Effector memory CD8-positive, alpha-beta T cell (primary cell): ENCODE data around the gene RBM25.
A peak's percentile ranks its signal among the peaks of the same experiment; 100 is the strongest.
"Not testable (repeated sequence)": the region's sequence is repeated elsewhere in the genome, so short reads cannot be mapped to it uniquely, and the experiment has no call there.

ENCODE experiments used
- ATAC-seq: fragments of 150-1000 bp; cut with Tn5 transposase; replicated peaks from 2 replicates; pipeline ENCODE4 v1.10.0; 2021; ENCODE audit warnings: mild to moderate bottlenecking, moderate library complexity
- DNase-seq, 3 experiments: peaks; one replicate each; pipeline ENCODE4 v3.0.0; 2021
- H3K27ac Mint-ChIP-seq, 2 donors: one replicate each; pipeline ENCODE4 v1.8.0; 2022; ENCODE audit warnings: mild to moderate bottlenecking in 2 of 2, mixed read lengths in 2 of 2, moderate library complexity in 2 of 2
- H3K27me3 Mint-ChIP-seq, 2 donors: one replicate each; pipeline ENCODE4 v1.8.0; 2022; ENCODE audit warnings: mixed read lengths in 2 of 2
- H3K36me3 Mint-ChIP-seq: one replicate; pipeline ENCODE4 v1.8.0; 2022; ENCODE audit warnings: mild to moderate bottlenecking, moderate library complexity, mixed read lengths; ENCODE audit not compliant: insufficient read depth
- H3K4me1 Mint-ChIP-seq, 2 donors: one replicate each; pipeline ENCODE4 v1.8.0; 2022; ENCODE audit warnings: low read depth in 2 of 2, mixed read lengths in 2 of 2
- H3K4me3 Mint-ChIP-seq, 2 donors: one replicate each; pipeline ENCODE4 v1.8.0; 2022; ENCODE audit warnings: mild to moderate bottlenecking in 2 of 2, mixed read lengths in 2 of 2, moderate library complexity in 2 of 2
- H3K9me3 Mint-ChIP-seq, 2 donors: one replicate each; pipeline ENCODE4 v1.8.0; 2022; ENCODE audit warnings: mixed read lengths in 2 of 2
- total RNA-seq, 9 experiments: gene quantifications; one replicate each; lab custom pipeline; 2026; lab: John Stamatoyannopoulos, UW

The RBM25 gene
- total RNA-seq, result 208 to 434 (median 265) reads per million in 9 experiments

DNA sequence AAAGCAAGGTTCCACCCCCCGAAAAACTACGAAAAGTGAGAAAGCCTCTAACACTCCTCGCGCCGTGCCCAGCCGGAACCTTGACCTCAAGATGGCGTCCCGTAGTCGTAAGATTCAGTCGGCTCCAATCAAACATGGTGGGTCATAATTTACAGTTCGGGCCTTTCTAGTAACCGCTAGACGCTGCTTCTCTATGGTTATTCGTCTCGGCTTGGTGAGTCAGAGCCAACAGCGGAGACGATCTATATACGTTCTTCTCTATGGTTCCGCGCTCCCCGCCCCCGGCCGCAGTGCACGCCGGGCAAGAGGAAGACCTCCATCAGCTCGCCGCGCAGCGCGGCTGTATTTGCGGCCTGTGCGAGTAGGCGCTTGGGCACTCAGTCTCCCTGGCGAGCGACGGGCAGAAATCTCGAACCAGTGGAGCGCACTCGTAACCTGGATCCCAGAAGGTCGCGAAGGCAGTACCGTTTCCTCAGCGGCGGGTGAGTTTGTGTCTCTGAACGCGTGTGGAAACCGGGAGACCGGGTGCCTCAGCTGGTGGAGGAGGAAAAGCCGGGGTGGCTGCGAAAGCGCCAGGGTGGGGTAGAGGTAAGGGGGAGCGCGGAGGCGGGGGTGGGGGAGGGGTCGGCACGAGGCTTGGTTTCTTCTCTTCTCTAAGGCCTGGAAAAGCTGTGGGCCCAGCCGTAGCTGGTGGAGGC, at the start of gene RBM25:
Gene RBM25, plus strand, starts transcription at position 311 of the 698 bp plus-strand sequence. CDS start 13,108 bp downstream, outside the sequence.
- peaks cover 20 to 30% of the 10 kb centered on the region in 2 donors for H3K4me1 Mint-ChIP-seq
- peak; percentile 93 for ATAC-seq

DNA sequence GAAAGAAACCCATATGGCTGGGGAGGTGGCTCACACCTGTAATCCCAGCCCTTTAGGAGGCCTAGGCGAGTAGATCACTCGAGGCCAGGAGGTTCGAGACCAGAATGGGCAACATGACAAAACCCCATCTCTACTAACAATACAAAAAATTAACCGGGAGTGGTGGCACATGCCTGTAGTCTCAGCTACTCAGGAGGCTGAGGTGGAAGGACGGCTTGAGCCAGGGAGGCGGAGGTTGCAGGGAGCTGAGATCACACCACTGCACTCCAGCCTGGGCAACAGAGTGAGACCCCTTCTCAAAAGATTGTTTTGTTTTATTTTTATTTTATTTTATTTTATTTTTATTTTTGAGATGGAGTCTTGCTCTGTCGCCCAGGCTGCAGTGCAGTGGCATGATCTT, 47.1 kb upstream of the RBM25 start:
- H3K4me1 Mint-ChIP-seq, result peaks cover 8 to 32% of the 10 kb centered on the region in 2 donors
- not testable (repeated sequence) for ATAC-seq, H3K27ac Mint-ChIP-seq, H3K9me3 Mint-ChIP-seq, H3K27me3 Mint-ChIP-seq, DNase-seq, H3K4me3 Mint-ChIP-seq
- H3K36me3 Mint-ChIP-seq, result peaks cover 34% of the 10 kb centered on the region

More for the DNA sequence above, at the start of gene RBM25:
- no peaks in the 10 kb centered on the region for H3K27me3 Mint-ChIP-seq
- peaks cover 21% of the 10 kb centered on the region for H3K36me3 Mint-ChIP-seq
- H3K9me3 Mint-ChIP-seq, result no peaks in the 10 kb centered on the region
- H3K4me3 Mint-ChIP-seq, result no peak within 1 kb of the TSS
- DNase-seq, result peak; percentile 93 to 97 (median 93)
- no peak within 1 kb of the TSS for H3K27ac Mint-ChIP-seq

DNA sequence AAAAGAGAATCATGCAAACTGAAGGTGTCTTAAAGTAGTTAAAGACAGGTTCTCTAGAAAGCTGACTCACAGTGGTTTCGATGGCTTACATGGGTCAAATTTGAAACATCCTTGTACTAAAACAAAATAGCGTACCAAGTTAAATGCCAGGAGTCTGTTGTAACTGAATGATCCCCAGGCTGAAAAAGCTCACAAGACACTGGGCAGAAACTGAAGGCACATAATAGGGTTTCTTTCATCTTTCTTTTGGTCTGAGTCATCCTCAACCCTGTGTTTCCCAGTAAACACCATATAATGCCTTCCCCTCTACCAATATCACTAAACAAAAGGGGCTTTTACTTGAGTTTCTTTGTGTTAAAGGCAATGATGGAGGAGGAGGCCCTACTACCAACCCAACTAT, 44.2 kb upstream of the RBM25 start:
- Mint-ChIP-seq H3K4me1 (peaks cover 17 to 51% of the 10 kb centered on the region in 2 donors), H3K4me3 (no peak overlapping the region), H3K36me3 (peaks cover 35% of the 10 kb centered on the region), H3K27me3 (no peaks in the 10 kb centered on the region), H3K27ac (no peak overlapping the region), H3K9me3 (no peaks in the 10 kb centered on the region)
- DNase-seq (no peak), ATAC-seq (no peak)

DNA sequence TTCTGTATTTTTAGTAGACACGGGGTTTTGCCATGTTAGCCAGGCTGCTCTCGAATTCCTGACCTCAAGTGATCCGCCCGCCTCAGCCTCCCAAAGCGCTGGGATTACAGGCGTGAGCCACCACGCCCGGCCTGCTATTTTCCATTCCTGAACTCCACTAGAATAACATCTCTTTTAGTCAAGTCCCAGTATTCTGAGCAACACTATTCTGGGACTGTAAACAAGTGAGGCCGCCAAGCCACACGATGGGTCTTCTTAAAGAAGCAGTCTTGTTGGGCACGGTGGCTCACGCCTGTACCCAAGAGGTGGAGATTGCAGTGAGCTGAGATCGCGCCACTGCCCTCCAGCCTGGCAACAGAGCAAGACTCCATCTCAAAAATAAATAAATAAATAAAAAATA, 42.8 kb upstream of the RBM25 start:
- peaks cover 17 to 53% of the 10 kb centered on the region in 2 donors for H3K4me1 Mint-ChIP-seq

DNA sequence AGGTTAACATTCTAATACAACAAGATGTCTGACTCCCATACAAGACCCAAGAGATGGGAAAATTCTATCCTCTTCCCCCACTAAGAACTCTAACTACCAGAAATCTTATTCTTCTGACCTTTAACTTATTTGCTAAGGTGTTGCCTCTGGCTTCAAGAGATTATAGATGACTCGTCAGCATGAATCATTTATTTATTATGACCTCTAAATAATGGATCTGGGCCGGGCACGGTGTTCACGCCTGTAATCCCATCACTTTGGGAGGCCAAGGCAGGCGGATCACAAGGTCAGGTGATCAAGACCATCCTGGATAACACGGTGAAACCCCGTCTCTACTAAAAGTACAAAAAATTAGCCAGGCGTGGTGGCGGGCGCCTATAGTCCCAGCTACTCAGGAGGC, 42.3 kb upstream of the RBM25 start:
- not testable (repeated sequence) for ATAC-seq, H3K9me3 Mint-ChIP-seq, H3K4me3 Mint-ChIP-seq, DNase-seq, H3K27me3 Mint-ChIP-seq, H3K27ac Mint-ChIP-seq
- Mint-ChIP-seq H3K4me1 (peaks cover 17 to 53% of the 10 kb centered on the region in 2 donors), H3K36me3 (peaks cover 27% of the 10 kb centered on the region)

More for the DNA sequence above, 42.8 kb upstream of the RBM25 start:
- DNase-seq, ATAC-seq, H3K27me3 Mint-ChIP-seq, H3K9me3 Mint-ChIP-seq, H3K4me3 Mint-ChIP-seq, H3K27ac Mint-ChIP-seq: not testable (repeated sequence)
- H3K36me3 Mint-ChIP-seq, result peaks cover 30% of the 10 kb centered on the region

DNA sequence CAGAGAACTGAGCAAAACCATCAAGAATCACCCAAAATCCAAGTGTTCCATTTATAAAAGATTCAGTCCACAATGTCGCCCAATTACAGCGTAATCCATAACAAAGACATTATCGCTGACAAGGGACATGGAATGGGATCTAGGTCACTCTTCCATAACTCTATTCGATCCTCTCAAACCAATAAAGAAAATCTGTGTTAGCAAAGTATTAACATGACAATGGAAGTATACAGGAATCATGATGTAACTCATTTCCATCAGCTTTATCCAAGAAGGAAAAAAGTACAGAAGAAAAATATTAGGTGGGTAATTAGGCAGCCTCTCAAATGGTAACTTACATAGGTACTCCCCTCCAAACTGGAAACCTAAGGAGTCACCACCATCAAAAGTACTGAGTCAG, 36.3 kb upstream of the RBM25 start:
- ATAC-seq (no peak), DNase-seq (no peak)
- H3K4me1 Mint-ChIP-seq, result peaks cover 38 to 58% of the 10 kb centered on the region in 2 donors
- peak overlapping the region in 1 of 2 donors; percentile 0 for H3K4me3 Mint-ChIP-seq
- H3K27me3 Mint-ChIP-seq, result no peaks in the 10 kb centered on the region
- H3K9me3 Mint-ChIP-seq, result no peaks in the 10 kb centered on the region
- peaks cover 44% of the 10 kb centered on the region for H3K36me3 Mint-ChIP-seq
- no peak overlapping the region for H3K27ac Mint-ChIP-seq

DNA sequence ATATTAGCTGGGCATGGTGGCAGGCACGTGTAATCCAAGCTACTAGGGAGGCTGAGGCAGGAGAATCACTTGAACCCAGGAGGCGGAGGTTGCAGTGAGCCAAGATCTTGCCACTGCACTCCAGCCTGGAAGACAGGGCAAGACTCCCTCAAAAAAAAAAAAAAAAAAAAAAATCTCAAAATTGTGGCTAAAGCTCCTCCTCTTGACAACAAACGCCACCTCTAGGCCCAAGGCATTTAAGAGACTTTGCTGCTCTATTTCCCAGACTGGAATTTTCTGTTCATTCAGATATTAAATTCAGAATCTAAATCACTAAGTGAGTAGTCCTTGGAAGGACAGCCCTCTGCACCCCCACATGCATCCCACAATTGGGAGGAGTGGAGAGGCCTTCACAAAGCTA, 32.8 kb upstream of the RBM25 start:
- Mint-ChIP-seq H3K27me3 (no peaks in the 10 kb centered on the region), H3K36me3 (peaks cover 25% of the 10 kb centered on the region), H3K9me3 (no peaks in the 10 kb centered on the region), H3K4me1 (peaks cover 34 to 49% of the 10 kb centered on the region in 2 donors), H3K4me3 (peak overlapping the region; percentile 93 to 97), H3K27ac (peak overlapping the region in 1 of 2 donors; percentile 92)
- DNase-seq (no peak), ATAC-seq (no peak)

DNA sequence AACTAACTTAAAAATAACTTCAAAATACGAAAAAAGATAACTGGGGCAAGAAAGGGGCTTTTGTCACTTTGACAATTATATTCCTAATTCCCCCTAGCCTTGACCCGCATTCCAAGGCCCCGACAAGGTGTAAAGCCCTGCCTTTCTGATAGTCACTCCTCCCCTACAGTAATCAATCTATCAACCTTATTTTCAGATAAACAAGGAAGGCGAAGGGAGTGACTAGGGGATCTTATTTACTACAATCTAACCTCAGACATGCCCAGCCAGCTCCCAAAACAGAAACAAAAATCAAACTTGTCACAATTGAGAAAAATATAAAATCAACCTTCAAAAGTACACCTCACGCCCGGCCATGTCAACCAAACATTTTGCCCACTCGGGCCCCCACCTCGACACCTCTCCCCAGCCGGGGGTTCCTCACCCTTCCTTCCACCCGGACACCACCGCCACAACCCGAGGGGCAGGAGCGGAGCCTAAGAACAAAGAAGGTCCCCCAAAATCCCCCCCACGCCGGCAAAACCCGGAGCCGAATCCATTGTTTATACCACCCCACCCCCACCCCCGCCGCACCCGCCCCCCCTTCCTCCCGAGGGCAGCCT, 32.0 kb upstream of the RBM25 start:
- Mint-ChIP-seq H3K9me3 (no peaks in the 10 kb centered on the region), H3K4me1 (peaks cover 34 to 49% of the 10 kb centered on the region in 2 donors), H3K27ac (peak overlapping the region; percentile 90 to 92), H3K27me3 (no peaks in the 10 kb centered on the region), H3K4me3 (peak overlapping the region; percentile 93 to 97), H3K36me3 (peaks cover 25% of the 10 kb centered on the region)
- ATAC-seq (no peak), DNase-seq (peak in 2 of 3 experiments; percentile 2 to 6)

DNA sequence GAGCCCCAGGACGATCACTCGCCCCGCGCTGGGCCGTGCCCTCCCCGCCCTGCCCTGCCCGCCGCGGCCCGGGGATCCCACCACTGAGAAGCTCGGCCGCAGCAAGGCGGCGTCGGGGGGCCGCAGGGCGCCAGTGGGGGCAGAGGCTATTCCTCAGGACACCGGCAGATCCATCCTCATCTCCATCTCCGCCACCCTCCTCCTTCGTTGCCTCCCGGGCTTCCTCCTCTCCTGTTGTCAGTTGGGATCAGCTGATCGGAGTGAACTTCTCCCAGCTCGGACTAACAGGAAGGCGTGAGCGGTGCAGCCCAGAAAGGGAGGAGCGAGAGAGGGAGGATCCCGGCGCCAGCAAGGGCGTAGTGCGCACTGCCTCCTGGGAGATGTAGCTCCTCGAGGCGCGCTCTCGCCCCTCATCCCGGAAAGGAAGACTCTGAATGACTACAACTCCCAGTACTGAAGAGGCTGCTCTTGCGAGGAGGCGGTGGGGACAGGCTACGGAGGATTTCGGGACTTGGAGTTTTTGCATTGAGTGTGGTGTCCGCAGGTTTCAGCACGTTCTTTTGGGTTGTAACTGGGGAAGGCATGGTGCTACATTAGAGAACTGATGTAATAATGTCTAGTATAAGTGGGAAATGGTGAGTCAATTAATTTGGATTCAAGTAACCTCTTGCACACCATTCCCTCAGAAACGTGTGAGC, 31.3 kb upstream of the RBM25 start, which contains the start of gene ZFYVE1:
Gene ZFYVE1, minus strand, starts transcription at position 262 of the 698 bp plus-strand sequence. CDS start 2,598 bp downstream, outside the sequence.
- Mint-ChIP-seq H3K9me3 (no peaks in the 10 kb centered on the region), H3K36me3 (peaks cover 25% of the 10 kb centered on the region), H3K4me3 (peak within 1 kb of the TSS; percentile 93 to 97), H3K4me1 (peaks cover 31 to 42% of the 10 kb centered on the region in 2 donors), H3K27ac (peak within 1 kb of the TSS; percentile 90 to 92), H3K27me3 (no peaks in the 10 kb centered on the region)
- ATAC-seq, result peak; percentile 98
- DNase-seq, result peak; percentile 81 to 82 (median 82)

DNA sequence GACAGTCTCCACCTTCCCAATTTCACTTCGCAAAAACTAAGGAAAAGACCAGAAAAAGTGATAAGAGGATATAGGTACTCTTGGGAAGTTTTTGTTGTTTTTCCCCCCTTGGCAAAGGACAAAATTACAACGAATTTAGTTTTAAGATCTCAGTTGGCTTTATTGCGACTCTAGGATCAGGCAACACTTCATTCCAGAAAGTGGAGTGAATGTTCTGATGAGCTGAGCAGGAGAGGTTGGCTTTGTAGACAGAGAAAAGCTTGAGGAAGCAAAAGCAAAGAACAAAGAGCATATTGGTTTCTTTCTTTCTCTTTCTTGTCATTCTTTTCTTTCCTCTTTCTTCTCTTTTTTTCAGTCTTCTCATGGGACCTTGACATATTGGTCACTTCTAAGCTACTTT, 30.8 kb upstream of the RBM25 start:
- H3K27ac Mint-ChIP-seq, result peak overlapping the region; percentile 90 to 92
- peaks cover 21% of the 10 kb centered on the region for H3K36me3 Mint-ChIP-seq
- ATAC-seq (no peak), DNase-seq (no peak)
- peak overlapping the region; percentile 93 to 97 for H3K4me3 Mint-ChIP-seq
- no peaks in the 10 kb centered on the region for H3K27me3 Mint-ChIP-seq
- peaks cover 28 to 37% of the 10 kb centered on the region in 2 donors for H3K4me1 Mint-ChIP-seq
- no peaks in the 10 kb centered on the region for H3K9me3 Mint-ChIP-seq

DNA sequence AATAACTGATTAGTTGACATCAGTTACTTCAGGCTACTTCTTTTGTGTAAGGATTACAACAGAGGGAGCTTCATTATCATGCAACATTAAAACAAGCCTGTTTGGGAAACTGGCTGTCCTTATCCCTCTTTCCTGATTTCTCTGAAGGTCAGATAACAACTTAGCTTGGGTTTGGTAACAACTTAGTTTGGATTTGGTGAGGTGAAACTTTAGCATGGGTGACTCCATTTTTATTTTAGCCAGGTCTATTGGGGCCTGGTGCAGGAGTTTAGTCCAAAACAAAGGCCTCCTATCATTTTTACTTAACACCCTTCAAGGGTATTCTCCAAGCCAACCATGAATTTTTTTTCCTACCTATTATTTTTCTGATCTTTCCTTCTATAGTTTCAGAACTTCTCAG, 30.4 kb upstream of the RBM25 start:
- DNase-seq (no peak), ATAC-seq (no peak)
- Mint-ChIP-seq H3K36me3 (peaks cover 18% of the 10 kb centered on the region), H3K4me1 (peaks cover 25 to 34% of the 10 kb centered on the region in 2 donors), H3K9me3 (no peaks in the 10 kb centered on the region), H3K4me3 (peak overlapping the region in 1 of 2 donors; percentile 97), H3K27me3 (no peaks in the 10 kb centered on the region), H3K27ac (peak overlapping the region in 1 of 2 donors; percentile 92)

DNA sequence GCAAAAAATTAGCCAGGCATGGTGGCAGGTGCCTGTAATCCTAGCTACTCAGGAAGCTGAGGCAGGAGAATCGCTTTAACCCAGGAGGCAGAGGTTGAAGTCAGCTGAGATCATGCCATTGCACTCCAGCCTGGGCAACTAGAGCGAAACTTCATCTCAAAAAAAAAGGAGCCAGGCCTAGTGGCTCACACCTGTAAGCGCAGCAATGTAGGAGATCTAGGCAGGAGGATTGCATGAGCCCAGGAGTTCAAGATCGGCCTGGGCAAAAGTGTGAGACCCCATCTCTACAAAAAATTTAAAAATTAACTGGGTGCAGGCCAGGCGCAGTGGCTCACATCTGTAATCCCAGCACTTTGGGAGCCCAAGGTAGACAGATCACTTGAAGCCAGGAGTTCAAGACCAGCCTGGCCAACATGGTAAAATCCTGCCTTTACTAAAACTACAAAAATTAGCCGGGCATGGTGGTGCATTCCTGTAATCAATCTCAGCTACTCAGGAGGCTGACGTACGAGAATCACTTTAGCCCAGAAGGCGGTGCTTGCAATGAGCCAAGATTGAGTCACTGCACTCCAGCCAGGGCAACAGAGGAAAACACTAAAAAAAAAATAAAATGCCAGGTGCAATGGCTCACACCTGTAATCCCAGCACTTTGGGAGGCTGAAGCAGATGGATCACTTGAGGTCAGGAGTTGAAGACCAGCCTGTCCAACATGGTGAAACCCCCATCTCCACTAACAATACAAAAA, 21.5 kb upstream of the RBM25 start:
- not testable (repeated sequence) for DNase-seq, ATAC-seq, H3K27ac Mint-ChIP-seq, H3K27me3 Mint-ChIP-seq, H3K4me3 Mint-ChIP-seq, H3K4me1 Mint-ChIP-seq, H3K9me3 Mint-ChIP-seq, H3K36me3 Mint-ChIP-seq

DNA sequence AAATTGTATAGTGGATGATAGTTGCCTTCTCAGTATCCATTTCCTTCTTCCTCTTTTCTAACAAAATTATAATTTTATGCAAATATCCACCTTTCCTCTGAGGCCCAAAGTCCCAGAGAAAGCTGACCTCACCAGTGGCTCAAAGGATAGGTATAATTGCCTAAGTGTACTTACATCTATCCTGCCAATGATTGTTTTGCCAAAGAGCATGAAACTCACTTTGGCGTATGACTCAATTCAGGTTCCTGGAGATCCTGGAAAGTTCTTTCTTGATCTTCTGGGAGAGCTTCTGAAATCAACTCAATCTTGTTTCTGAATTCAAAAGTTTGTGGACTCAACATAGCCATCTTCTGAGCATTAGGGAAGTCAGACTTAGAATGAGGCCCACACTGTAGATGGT, 10.5 kb upstream of the RBM25 start:
- Mint-ChIP-seq H3K4me3 (no peak overlapping the region), H3K27ac (no peak overlapping the region), H3K36me3 (no peaks in the 10 kb centered on the region), H3K4me1 (no peaks in the 10 kb centered on the region), H3K27me3 (no peaks in the 10 kb centered on the region), H3K9me3 (no peaks in the 10 kb centered on the region)
- DNase-seq (no peak), ATAC-seq (no peak)
